Activated naive CD4-positive, alpha-beta T cell treated with anti-CD3 and anti-CD28 coated beads, Interleukin-2, amount 10 ng/mL, durations not matched to agents 5 hours and 36 hours (primary cell): ENCODE data around the gene DOK4. TPM values are rescaled to one million over a fixed set of nuclear protein-coding genes. Genes with fewer than 3 reads are reported as not detected.

Experiments
- total RNA-seq, 2 experiments: library from RNA; stranded (reverse); gene quantifications; one replicate each; pipeline ENCODE4 v1.2.3, GENCODE V29; 2021

Gene DOK4
- total RNA-seq = 1 to 10 TPM; 2.0 to 2.7 TPM

GRCh38 chr16:57485916-57486857 lies at the start of gene DOK4:
TSS of gene DOK4 (minus strand) at chr16:57486493. CDS start at chr16:57479507, 6,986 bp downstream.

GRCh38 chr16:57462209-57462977 lies 23.9 kb downstream of the DOK4 start, which contains the start of gene POLR2C:
TSS of gene POLR2C (plus strand) at chr16:57462679. CDS start at chr16:57462725, 46 bp downstream.

DNA sequence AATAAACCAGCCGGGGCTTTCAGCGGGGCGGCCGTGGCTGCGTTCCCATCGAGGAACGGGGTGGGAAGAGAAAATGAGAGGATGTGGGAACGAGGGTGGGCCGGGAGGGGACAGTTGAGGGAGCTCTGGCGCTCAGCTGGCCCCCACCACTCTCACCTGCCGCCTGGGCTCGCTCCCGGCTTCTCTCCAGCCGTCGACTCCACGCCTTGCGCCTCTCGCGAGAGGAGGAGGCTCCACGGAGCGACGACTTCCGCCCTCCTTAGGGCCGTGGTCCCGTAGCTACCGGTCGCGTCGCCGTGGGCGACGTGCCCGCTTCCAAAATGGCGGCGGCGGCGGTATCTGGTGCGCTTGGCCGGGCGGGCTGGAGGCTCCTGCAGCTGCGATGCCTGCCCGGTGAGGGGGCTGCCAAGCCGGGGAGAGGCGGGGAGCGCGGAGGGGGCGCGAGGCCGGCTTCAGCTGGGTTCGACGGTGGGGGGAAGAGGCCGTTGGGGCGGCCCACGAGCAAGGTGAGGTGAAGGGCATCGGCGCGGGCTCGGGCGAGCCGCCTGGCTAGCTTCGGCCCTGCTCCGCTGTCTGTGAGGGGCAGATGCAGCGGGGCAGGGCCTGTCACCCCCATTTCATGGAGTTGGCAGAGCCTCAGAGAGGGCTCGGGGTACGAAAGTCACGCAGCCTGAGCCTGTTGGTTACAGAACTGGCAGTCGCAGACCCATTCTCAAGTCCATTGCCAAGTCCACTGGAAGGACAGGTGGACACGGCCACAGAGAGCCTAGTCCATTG lies 38.9 kb downstream of the DOK4 start, which contains the start of the genes CIAPIN1 and COQ9:
Gene CIAPIN1, minus strand, starts transcription at position 200 of the 777 bp plus-strand sequence. CDS start 6,457 bp downstream, outside the sequence.
Gene COQ9, plus strand, starts transcription at position 294 of the 777 bp plus-strand sequence. Its CDS starts 27 bp downstream, at position 321.

Other genes with a start within 250 kb of the DOK4 start
- 10 to 100 TPM; 34.7 to 35.4 TPM for gene ARL2BP, start 241.2 kb downstream of the DOK4 start, total RNA-seq
- under 1 TPM; 0.55 to 0.66 TPM for gene PLLP, start 201.8 kb downstream of the DOK4 start, total RNA-seq
- gene CCL22, start 127.7 kb downstream of the DOK4 start, total RNA-seq = 1 to 10 TPM; 2.7 to 2.8 TPM
- not detected for gene CX3CL1, start 114.0 kb downstream of the DOK4 start, total RNA-seq
- gene CCL17, start 81.7 kb downstream of the DOK4 start, total RNA-seq = 1 to 10 TPM; 2.2 to 2.5 TPM
- gene CIAPIN1, start 39.1 kb downstream of the DOK4 start, total RNA-seq = 10 to 100 TPM; 36.9 to 39.9 TPM
- 10 to 100 TPM; 29.6 to 31.9 TPM for gene COQ9, start 39.0 kb downstream of the DOK4 start, total RNA-seq
- gene POLR2C, start 23.8 kb downstream of the DOK4 start, total RNA-seq = 10 to 100 TPM; 47.7 to 48.3 TPM
- gene CCDC102A, start 50.1 kb upstream of the DOK4 start, total RNA-seq = 1 to 10 TPM; 8.2 to 8.5 TPM
- 1 to 10 TPM; 4.5 to 5.3 TPM for gene ADGRG5, start 56.1 kb upstream of the DOK4 start, total RNA-seq
- gene ADGRG1, start 142.1 kb upstream of the DOK4 start, total RNA-seq = under 1 TPM; 0.48 to 0.63 TPM
- not detected for gene ADGRG3, start 181.8 kb upstream of the DOK4 start, total RNA-seq
- not detected for gene DRC7, start 208.3 kb upstream of the DOK4 start, total RNA-seq
- gene KATNB1, start 249.3 kb upstream of the DOK4 start, total RNA-seq = 10 to 100 TPM; 27.6 to 28.2 TPM